GM04504 (cell line): ENCODE measurements around the gene TMEM270.
"Not testable (repeated sequence)": the region's sequence is repeated elsewhere in the genome, so short reads cannot be mapped to it uniquely, and the experiment has no call there.

Experiments
- DNase-seq: peaks from one replicate; pipeline ENCODE4 v3.0.0-alpha.2; 2012; ENCODE audit warnings: low read depth

TMEM270 gene

GRCh38 chr7:73861305-73861704 is 346 bp downstream of the TMEM270 start:
- no peak for DNase-seq

GRCh38 chr7:73864981-73865711 is 4.2 kb downstream of the TMEM270 start:
- no peak for DNase-seq

- DNase-seq = peak; percentile 34
These were observed 4.9 kb downstream of the TMEM270 start for GRCh38 chr7:73865738-73866445.

GRCh38 chr7:73866446-73866767 is 5.4 kb downstream of the TMEM270 start:
- DNase-seq = no peak

GRCh38 chr7:73869011-73869798 is 8.2 kb downstream of the TMEM270 start:
- no peak for DNase-seq

- no peak for DNase-seq
These were observed 9.1 kb downstream of the TMEM270 start for GRCh38 chr7:73870041-73870492.

GRCh38 chr7:73871163-73872011 is 10.4 kb downstream of the TMEM270 start:
- no peak for DNase-seq

- DNase-seq = no peak
These were observed 11.3 kb downstream of the TMEM270 start for GRCh38 chr7:73872056-73872908.

GRCh38 chr7:73876361-73876760 is 15.4 kb downstream of the TMEM270 start:
- DNase-seq = no peak

- no peak for DNase-seq
These were observed 16.0 kb downstream of the TMEM270 start for GRCh38 chr7:73876973-73877372.

- DNase-seq = peak; percentile 72
These were observed 19.2 kb downstream of the TMEM270 start for GRCh38 chr7:73879977-73880681.

- DNase-seq = no peak
These were observed 19.9 kb downstream of the TMEM270 start for GRCh38 chr7:73880755-73881328.

GRCh38 chr7:73881352-73882046 is 20.5 kb downstream of the TMEM270 start:
- DNase-seq = no peak

- no peak for DNase-seq
These were observed 21.1 kb downstream of the TMEM270 start for GRCh38 chr7:73882047-73882402.

GRCh38 chr7:73884867-73885422 is 24.0 kb downstream of the TMEM270 start:
- not testable (repeated sequence) for DNase-seq

- DNase-seq = no peak
These were observed 24.5 kb downstream of the TMEM270 start for GRCh38 chr7:73885433-73885974.

- DNase-seq = peak; percentile 49
These were observed 25.2 kb downstream of the TMEM270 start for GRCh38 chr7:73885975-73886798.

GRCh38 chr7:73887762-73888161 is 26.8 kb downstream of the TMEM270 start:
- no peak for DNase-seq
